Upper lobe of left lung (tissue), 4 donors: Measurements from ENCODE around the gene RFTN2.
"Not testable (repeated sequence)": the region's sequence is repeated elsewhere in the genome, so short reads cannot be mapped to it uniquely, and the experiment has no call there.

Experiments used
- CTCF ChIP-seq, 6 experiments: fragments of 450-650 bp in 4 of 6; fragments of 200-600 bp in 2 of 6; sonication (generic) in 2 of 6; IDR thresholded peaks; one replicate each; pipeline ENCODE4 v1.5.1; 2016 to 2019; ENCODE audit warnings: antibody characterized with exemption in 6 of 6
- POLR2A ChIP-seq, 4 donors: fragments of 450-650 bp; IDR thresholded peaks; one replicate each; pipeline ENCODE4 v1.5.1; 2016 to 2017; ENCODE audit warnings: antibody characterized with exemption in 4 of 4, mild to moderate bottlenecking in 2 of 4
- POLR2AphosphoS5 ChIP-seq, 2 donors: sonication (generic); formaldehyde crosslinking; IDR thresholded peaks; one replicate each; pipeline ENCODE4 v1.5.1; 2017; ENCODE audit warnings: antibody characterized with exemption in 2 of 2

DNA sequence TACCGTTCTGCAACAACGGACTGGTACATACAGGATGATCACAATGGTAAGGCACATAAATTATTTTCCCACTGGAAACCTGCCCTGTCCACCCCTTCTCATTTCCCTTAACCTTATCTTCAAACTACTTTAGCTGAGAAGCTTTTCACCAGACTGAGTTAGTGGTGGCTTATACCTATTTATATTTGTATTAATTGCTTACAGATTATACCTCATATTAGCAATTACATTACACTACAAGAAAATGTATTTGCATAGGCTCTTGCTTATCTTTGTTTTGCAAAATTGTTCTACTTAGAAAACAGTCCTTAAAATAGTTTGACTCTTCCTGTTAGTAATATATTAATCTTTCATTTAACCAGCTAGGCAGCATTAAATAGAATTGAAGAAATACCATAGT is 124.1 kb downstream of the RFTN2 start:
- not testable (repeated sequence) for TF ChIP-seq CTCF, POLR2AphosphoS5, POLR2A (IDR thresholded peaks at IDR 0.05)
